ENCODE measurements around the gene WNT9B.
"Not testable (repeated sequence)": the region's sequence is repeated elsewhere in the genome, so short reads cannot be mapped to it uniquely, and the experiment has no call there.

The WNT9B gene

GRCh38 chr17:46910179-46910927, 59.0 kb downstream of the WNT9B start:
- H3K4me3 ChIP-seq (ENCODE audit: low read length): no peak overlapping the region
- no peak for TF ChIP-seq CTCF (conservative IDR thresholded peaks at IDR 0.05; ENCODE audit: low read depth, low read length)
- no peak for DNase-seq (ENCODE audit: low read depth)

- no peak for TF ChIP-seq CTCF (conservative IDR thresholded peaks at IDR 0.05; ENCODE audit: low read depth, low read length)
- no peak overlapping the region for H3K4me3 ChIP-seq (ENCODE audit: low read length)
- no peak for DNase-seq (ENCODE audit: low read depth)
Measured at GRCh38 chr17:46911311-46911710, 59.9 kb downstream of the WNT9B start.

GRCh38 chr17:46915596-46915995, 64.2 kb downstream of the WNT9B start:
- DNase-seq (ENCODE audit: low read depth): no peak
- no peak overlapping the region for H3K4me3 ChIP-seq (ENCODE audit: low read length)
- no peak for TF ChIP-seq CTCF (conservative IDR thresholded peaks at IDR 0.05; ENCODE audit: low read depth, low read length)

GRCh38 chr17:46916211-46916610, 64.8 kb downstream of the WNT9B start:
- H3K4me3 ChIP-seq (ENCODE audit: low read length): no peak overlapping the region
- TF ChIP-seq CTCF (conservative IDR thresholded peaks at IDR 0.05; ENCODE audit: low read depth, low read length): no peak
- no peak for DNase-seq (ENCODE audit: low read depth)

- no peak overlapping the region for H3K4me3 ChIP-seq (ENCODE audit: low read length)
- no peak for TF ChIP-seq CTCF (conservative IDR thresholded peaks at IDR 0.05; ENCODE audit: low read depth, low read length)
- no peak for DNase-seq (ENCODE audit: low read depth)
Measured at GRCh38 chr17:46916623-46917022, 65.2 kb downstream of the WNT9B start.

GRCh38 chr17:46917041-46917440, 65.7 kb downstream of the WNT9B start:
- no peak for DNase-seq (ENCODE audit: low read depth)
- TF ChIP-seq CTCF (conservative IDR thresholded peaks at IDR 0.05; ENCODE audit: low read depth, low read length): no peak
- no peak overlapping the region for H3K4me3 ChIP-seq (ENCODE audit: low read length)

GRCh38 chr17:46917516-46917915, 66.1 kb downstream of the WNT9B start:
- no peak for DNase-seq (ENCODE audit: low read depth)
- TF ChIP-seq CTCF (conservative IDR thresholded peaks at IDR 0.05; ENCODE audit: low read depth, low read length): no peak
- H3K4me3 ChIP-seq (ENCODE audit: low read length): no peak overlapping the region

GRCh38 chr17:46921962-46922361, 70.6 kb downstream of the WNT9B start:
- not testable (repeated sequence) for H3K4me3 ChIP-seq (ENCODE audit: low read length); DNase-seq (ENCODE audit: low read depth)

Measured in retinal pigment epithelial cell (primary cell).